ENCODE data around the gene IQSEC1.

IQSEC1 gene

GRCh38 chr3:12926660-12927059, 146.6 kb downstream of the IQSEC1 start:
- Histone ChIP-seq H3K9ac (ENCODE audit: low read length) (no peak overlapping the region), H3K27me3 (ENCODE audit: control insufficient read depth, insufficient read depth, low read length) (no peaks in the 10 kb centered on the region), H3K36me3 (ENCODE audit: control insufficient read depth, insufficient read depth, low read length) (peaks cover 7% of the 10 kb centered on the region), H3K9me3 (ENCODE audit: control insufficient read depth, low read length) (no peaks in the 10 kb centered on the region), H3K4me1 (ENCODE audit: control insufficient read depth, insufficient read depth, low read length) (no peaks in the 10 kb centered on the region), H3K4me3 (ENCODE audit: low read length) (no peak overlapping the region)

GRCh38 chr3:12925648-12926047, 147.6 kb downstream of the IQSEC1 start:
- Histone ChIP-seq H3K4me1 (ENCODE audit: control insufficient read depth, insufficient read depth, low read length) (no peaks in the 10 kb centered on the region), H3K36me3 (ENCODE audit: control insufficient read depth, insufficient read depth, low read length) (peaks cover 7% of the 10 kb centered on the region), H3K9ac (ENCODE audit: low read length) (no peak overlapping the region), H3K27me3 (ENCODE audit: control insufficient read depth, insufficient read depth, low read length) (no peaks in the 10 kb centered on the region), H3K9me3 (ENCODE audit: control insufficient read depth, low read length) (no peaks in the 10 kb centered on the region), H3K4me3 (ENCODE audit: low read length) (no peak overlapping the region)

DNA sequence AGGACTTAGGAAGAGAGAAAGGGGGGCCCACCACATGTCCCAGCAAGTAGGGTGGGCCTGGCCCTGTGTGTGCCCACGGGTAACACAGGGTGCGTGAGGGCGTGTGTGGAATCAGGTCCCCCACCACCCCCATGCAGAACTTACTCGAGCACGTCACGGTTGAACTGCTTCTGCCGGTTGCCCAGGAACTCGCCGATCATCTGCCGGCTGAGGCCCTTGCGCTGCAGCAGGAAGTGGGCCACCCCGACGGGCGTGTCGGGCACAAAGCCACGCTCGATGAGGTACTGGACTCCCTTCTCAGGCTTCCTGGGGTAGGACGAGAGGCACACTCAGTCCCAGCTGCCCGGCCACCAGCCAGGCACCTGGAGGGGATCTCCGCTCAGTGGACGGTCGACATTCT, 148.8 kb downstream of the IQSEC1 start:
- H3K4me3 ChIP-seq (ENCODE audit: low read length): no peak overlapping the region
- H3K4me1 ChIP-seq (ENCODE audit: control insufficient read depth, insufficient read depth, low read length): no peaks in the 10 kb centered on the region
- no peaks in the 10 kb centered on the region for H3K27me3 ChIP-seq (ENCODE audit: control insufficient read depth, insufficient read depth, low read length)
- no peak overlapping the region for H3K9ac ChIP-seq (ENCODE audit: low read length)
- peaks cover 7% of the 10 kb centered on the region for H3K36me3 ChIP-seq (ENCODE audit: control insufficient read depth, insufficient read depth, low read length)
- no peaks in the 10 kb centered on the region for H3K9me3 ChIP-seq (ENCODE audit: control insufficient read depth, low read length)

DNA sequence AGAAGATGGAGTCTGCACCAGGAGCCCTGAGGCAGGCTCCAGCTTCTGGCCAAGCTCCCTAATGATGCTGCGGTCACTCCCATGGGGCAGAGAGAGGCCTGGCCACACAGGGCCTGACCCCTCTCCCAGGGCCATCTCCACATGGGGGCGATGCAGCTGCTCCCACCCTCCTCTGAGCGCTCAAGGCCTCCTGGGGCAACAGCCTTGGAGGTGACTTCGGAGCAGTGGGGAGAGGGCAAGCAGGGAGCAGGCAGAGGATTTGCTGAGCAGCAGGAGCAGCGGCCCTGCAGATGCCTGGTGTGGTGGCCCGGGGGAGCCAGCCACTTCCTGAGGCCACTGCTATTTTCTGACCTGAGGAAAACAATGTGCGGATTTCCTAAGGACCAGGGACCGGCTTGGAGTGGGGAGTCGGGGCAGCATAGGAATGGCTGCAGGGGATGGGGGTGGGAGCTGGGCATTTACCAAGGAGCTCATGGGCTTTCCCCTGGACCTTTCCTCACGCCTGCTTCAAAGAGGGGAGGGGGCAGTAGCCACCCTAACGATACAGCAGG, 150.3 kb downstream of the IQSEC1 start:
- Histone ChIP-seq H3K9ac (ENCODE audit: low read length) (no peak overlapping the region), H3K4me3 (ENCODE audit: low read length) (no peak overlapping the region), H3K9me3 (ENCODE audit: control insufficient read depth, low read length) (no peaks in the 10 kb centered on the region), H3K4me1 (ENCODE audit: control insufficient read depth, insufficient read depth, low read length) (no peaks in the 10 kb centered on the region), H3K27me3 (ENCODE audit: control insufficient read depth, insufficient read depth, low read length) (no peaks in the 10 kb centered on the region), H3K36me3 (ENCODE audit: control insufficient read depth, insufficient read depth, low read length) (peaks cover 7% of the 10 kb centered on the region)

GRCh38 chr3:12922306-12922705, 150.9 kb downstream of the IQSEC1 start:
- Histone ChIP-seq H3K4me3 (ENCODE audit: low read length) (no peak overlapping the region), H3K9ac (ENCODE audit: low read length) (no peak overlapping the region), H3K27me3 (ENCODE audit: control insufficient read depth, insufficient read depth, low read length) (no peaks in the 10 kb centered on the region), H3K9me3 (ENCODE audit: control insufficient read depth, low read length) (no peaks in the 10 kb centered on the region), H3K36me3 (ENCODE audit: control insufficient read depth, insufficient read depth, low read length) (peaks cover 7% of the 10 kb centered on the region), H3K4me1 (ENCODE audit: control insufficient read depth, insufficient read depth, low read length) (no peaks in the 10 kb centered on the region)

GRCh38 chr3:12921736-12922135, 151.5 kb downstream of the IQSEC1 start:
- Histone ChIP-seq H3K36me3 (ENCODE audit: control insufficient read depth, insufficient read depth, low read length) (peaks cover 7% of the 10 kb centered on the region), H3K4me3 (ENCODE audit: low read length) (no peak overlapping the region), H3K4me1 (ENCODE audit: control insufficient read depth, insufficient read depth, low read length) (no peaks in the 10 kb centered on the region), H3K27me3 (ENCODE audit: control insufficient read depth, insufficient read depth, low read length) (no peaks in the 10 kb centered on the region), H3K9me3 (ENCODE audit: control insufficient read depth, low read length) (no peaks in the 10 kb centered on the region), H3K9ac (ENCODE audit: low read length) (no peak overlapping the region)

DNA sequence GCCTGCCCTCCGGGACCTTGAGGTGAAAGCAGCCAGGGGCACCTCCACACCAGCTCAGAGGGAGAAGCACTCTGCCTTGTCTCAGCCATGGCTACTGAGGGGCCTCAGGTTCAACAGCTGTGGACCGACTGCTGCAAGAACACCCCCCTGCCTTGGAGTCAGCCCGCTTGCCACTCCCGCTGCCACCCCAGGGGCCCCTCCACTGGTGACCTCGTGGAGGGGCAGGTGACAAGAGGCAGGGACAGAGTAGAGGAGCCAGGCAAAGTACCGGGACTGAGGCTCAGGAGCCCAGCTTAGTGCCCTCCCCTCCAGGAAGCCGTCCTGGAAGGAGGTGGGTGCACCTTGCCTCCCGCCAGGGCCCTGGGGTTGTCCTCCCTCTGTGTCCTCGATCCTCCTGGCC, 152.3 kb downstream of the IQSEC1 start:
- H3K9ac ChIP-seq (ENCODE audit: low read length): no peak overlapping the region
- no peaks in the 10 kb centered on the region for H3K4me1 ChIP-seq (ENCODE audit: control insufficient read depth, insufficient read depth, low read length)
- no peaks in the 10 kb centered on the region for H3K9me3 ChIP-seq (ENCODE audit: control insufficient read depth, low read length)
- no peaks in the 10 kb centered on the region for H3K27me3 ChIP-seq (ENCODE audit: control insufficient read depth, insufficient read depth, low read length)
- H3K36me3 ChIP-seq (ENCODE audit: control insufficient read depth, insufficient read depth, low read length): peaks cover 7% of the 10 kb centered on the region
- H3K4me3 ChIP-seq (ENCODE audit: low read length): no peak overlapping the region

GRCh38 chr3:12919205-12919604, 154.0 kb downstream of the IQSEC1 start:
- Histone ChIP-seq H3K9ac (ENCODE audit: low read length) (no peak overlapping the region), H3K9me3 (ENCODE audit: control insufficient read depth, low read length) (no peaks in the 10 kb centered on the region), H3K4me1 (ENCODE audit: control insufficient read depth, insufficient read depth, low read length) (peaks cover 4% of the 10 kb centered on the region), H3K36me3 (ENCODE audit: control insufficient read depth, insufficient read depth, low read length) (no peaks in the 10 kb centered on the region), H3K27me3 (ENCODE audit: control insufficient read depth, insufficient read depth, low read length) (no peaks in the 10 kb centered on the region), H3K4me3 (ENCODE audit: low read length) (no peak overlapping the region)

GRCh38 chr3:12918231-12918630, 155.0 kb downstream of the IQSEC1 start:
- peaks cover under 1% of the 10 kb centered on the region for H3K36me3 ChIP-seq (ENCODE audit: control insufficient read depth, insufficient read depth, low read length)

GRCh38 chr3:12916159-12916558, 157.1 kb downstream of the IQSEC1 start:
- H3K9me3 ChIP-seq (ENCODE audit: control insufficient read depth, low read length): no peaks in the 10 kb centered on the region
- H3K4me3 ChIP-seq (ENCODE audit: low read length): no peak overlapping the region
- no peak overlapping the region for H3K9ac ChIP-seq (ENCODE audit: low read length)
- no peaks in the 10 kb centered on the region for H3K27me3 ChIP-seq (ENCODE audit: control insufficient read depth, insufficient read depth, low read length)
- peaks cover 4% of the 10 kb centered on the region for H3K4me1 ChIP-seq (ENCODE audit: control insufficient read depth, insufficient read depth, low read length)
- peaks cover 4% of the 10 kb centered on the region for H3K36me3 ChIP-seq (ENCODE audit: control insufficient read depth, insufficient read depth, low read length)

More at GRCh38 chr3:12918231-12918630, 155.0 kb downstream of the IQSEC1 start:
- H3K27me3 ChIP-seq (ENCODE audit: control insufficient read depth, insufficient read depth, low read length): no peaks in the 10 kb centered on the region
- peaks cover 4% of the 10 kb centered on the region for H3K4me1 ChIP-seq (ENCODE audit: control insufficient read depth, insufficient read depth, low read length)
- H3K9ac ChIP-seq (ENCODE audit: low read length): no peak overlapping the region
- no peaks in the 10 kb centered on the region for H3K9me3 ChIP-seq (ENCODE audit: control insufficient read depth, low read length)
- H3K4me3 ChIP-seq (ENCODE audit: low read length): no peak overlapping the region

- peaks cover 4% of the 10 kb centered on the region for H3K4me1 ChIP-seq (ENCODE audit: control insufficient read depth, insufficient read depth, low read length)
These were observed 159.1 kb downstream of the IQSEC1 start for GRCh38 chr3:12914088-12914487.

DNA sequence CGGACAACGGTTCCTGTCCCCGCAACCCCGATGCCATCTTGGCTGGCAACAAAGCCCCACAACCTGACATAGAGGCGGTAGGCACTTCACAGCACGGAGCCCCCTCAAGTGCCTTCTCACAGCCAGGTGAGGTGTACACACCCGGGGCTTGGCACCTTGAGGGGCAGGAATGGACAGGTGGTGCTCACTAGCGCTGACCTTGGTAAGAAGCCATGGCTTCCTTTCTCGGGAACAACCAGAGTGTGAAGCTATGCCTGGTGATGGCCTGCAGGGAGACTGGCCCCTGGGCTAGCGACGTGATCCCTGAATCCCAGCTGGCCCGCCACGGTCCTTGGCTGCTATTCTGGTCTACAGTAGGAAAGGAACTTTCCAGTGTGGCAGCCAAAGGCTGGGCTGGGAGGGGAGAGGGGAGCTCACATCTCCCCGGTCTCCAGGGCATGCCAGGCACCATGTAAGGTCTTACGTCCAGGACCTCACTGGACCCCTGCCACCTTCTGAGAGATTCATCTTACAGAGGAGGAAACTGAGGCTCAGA, 161.3 kb downstream of the IQSEC1 start:
- Histone ChIP-seq H3K4me3 (ENCODE audit: low read length) (no peak overlapping the region), H3K4me1 (ENCODE audit: control insufficient read depth, insufficient read depth, low read length) (peaks cover 4% of the 10 kb centered on the region), H3K36me3 (ENCODE audit: control insufficient read depth, insufficient read depth, low read length) (peaks cover 12% of the 10 kb centered on the region), H3K27me3 (ENCODE audit: control insufficient read depth, insufficient read depth, low read length) (no peaks in the 10 kb centered on the region), H3K9me3 (ENCODE audit: control insufficient read depth, low read length) (no peaks in the 10 kb centered on the region), H3K9ac (ENCODE audit: low read length) (no peak overlapping the region)

More at GRCh38 chr3:12914088-12914487, 159.1 kb downstream of the IQSEC1 start:
- H3K27me3 ChIP-seq (ENCODE audit: control insufficient read depth, insufficient read depth, low read length): no peaks in the 10 kb centered on the region
- peaks cover 6% of the 10 kb centered on the region for H3K36me3 ChIP-seq (ENCODE audit: control insufficient read depth, insufficient read depth, low read length)
- no peak overlapping the region for H3K4me3 ChIP-seq (ENCODE audit: low read length)
- H3K9ac ChIP-seq (ENCODE audit: low read length): no peak overlapping the region
- no peaks in the 10 kb centered on the region for H3K9me3 ChIP-seq (ENCODE audit: control insufficient read depth, low read length)

Data from mucosa of stomach (tissue), 1 donor.